KMS-11 (cell line): Measurements from ENCODE around the gene AFF4.

Experiments
- H2AFZ ChIP-seq: fragments of 200-600 bp; sonication (generic); 2 replicates; pipeline ENCODE4 v1.6.1; 2016; ENCODE audit warnings: antibody characterized with exemption, mixed run types, low read depth
- H3K27ac ChIP-seq: fragments of 200-600 bp; sonication (generic); 2 replicates; pipeline ENCODE4 v1.6.1; 2016; ENCODE audit warnings: mild to moderate bottlenecking, mixed run types
- H3K27me3 ChIP-seq: fragments of 200-600 bp; sonication (generic); 2 replicates; pipeline ENCODE4 v1.6.1; 2017; ENCODE audit warnings: mild to moderate bottlenecking, low read depth, mixed run types, moderate library complexity; ENCODE audit not compliant: insufficient read depth
- H3K36me3 ChIP-seq: fragments of 200-600 bp; sonication (generic); 2 replicates; pipeline ENCODE4 v1.6.1; 2017; ENCODE audit warnings: mild to moderate bottlenecking, mixed run types; ENCODE audit not compliant: insufficient read depth
- H3K4me1 ChIP-seq: fragments of 200-600 bp; sonication (generic); 2 replicates; pipeline ENCODE4 v1.6.1; 2016; ENCODE audit warnings: mild to moderate bottlenecking, low read depth, mixed run types; ENCODE audit not compliant: poor library complexity, severe bottlenecking
- H3K4me2 ChIP-seq: fragments of 200-600 bp; sonication (generic); 2 replicates; pipeline ENCODE4 v1.7.0; 2016; ENCODE audit warnings: mild to moderate bottlenecking, mixed run types
- H3K4me3 ChIP-seq: fragments of 200-600 bp; sonication (generic); IDR thresholded peaks from 2 replicates; pipeline ENCODE4 v1.6.1; 2017; ENCODE audit warnings: low read depth, low read length, mixed read lengths; ENCODE audit not compliant: insufficient read depth
- H3K79me2 ChIP-seq: fragments of 200-600 bp; sonication (generic); 2 replicates; pipeline ENCODE4 v1.6.1; 2016; ENCODE audit warnings: low read depth, mixed run types; ENCODE audit not compliant: insufficient read depth
- H3K9ac ChIP-seq: fragments of 200-600 bp; sonication (generic); 2 replicates; pipeline ENCODE4 v1.6.1; 2016; ENCODE audit warnings: mild to moderate bottlenecking, mixed run types
- H4K20me1 ChIP-seq: fragments of 200-600 bp; sonication (generic); 2 replicates; pipeline ENCODE4 v1.6.1; 2016; ENCODE audit warnings: mild to moderate bottlenecking, mixed run types; ENCODE audit not compliant: insufficient read depth
- TF ChIP-seq, protein P1 (sequence below): fragments of 200-600 bp; sonication (generic); conservative IDR thresholded peaks from 2 replicates; pipeline ENCODE4 v1.6.1; 2017; ENCODE audit warnings: low read depth, mild to moderate bottlenecking, antibody characterized with exemption, low read length, moderate library complexity, mixed read lengths

Gene AFF4

GRCh38 chr5:132839426-132840301, 123.8 kb downstream of the AFF4 start:
- Histone ChIP-seq H3K9ac (no peak overlapping the region), H2AFZ (no peak overlapping the region), H3K4me1 (no peaks in the 10 kb centered on the region), H3K79me2 (no peaks in the 10 kb centered on the region), H3K4me2 (no peak overlapping the region), H3K4me3 (no peak overlapping the region), H3K27me3 (no peaks in the 10 kb centered on the region), H3K36me3 (no peaks in the 10 kb centered on the region), H3K27ac (no peak overlapping the region), H4K20me1 (no peaks in the 10 kb centered on the region)
- TF ChIP-seq, protein P1, sequence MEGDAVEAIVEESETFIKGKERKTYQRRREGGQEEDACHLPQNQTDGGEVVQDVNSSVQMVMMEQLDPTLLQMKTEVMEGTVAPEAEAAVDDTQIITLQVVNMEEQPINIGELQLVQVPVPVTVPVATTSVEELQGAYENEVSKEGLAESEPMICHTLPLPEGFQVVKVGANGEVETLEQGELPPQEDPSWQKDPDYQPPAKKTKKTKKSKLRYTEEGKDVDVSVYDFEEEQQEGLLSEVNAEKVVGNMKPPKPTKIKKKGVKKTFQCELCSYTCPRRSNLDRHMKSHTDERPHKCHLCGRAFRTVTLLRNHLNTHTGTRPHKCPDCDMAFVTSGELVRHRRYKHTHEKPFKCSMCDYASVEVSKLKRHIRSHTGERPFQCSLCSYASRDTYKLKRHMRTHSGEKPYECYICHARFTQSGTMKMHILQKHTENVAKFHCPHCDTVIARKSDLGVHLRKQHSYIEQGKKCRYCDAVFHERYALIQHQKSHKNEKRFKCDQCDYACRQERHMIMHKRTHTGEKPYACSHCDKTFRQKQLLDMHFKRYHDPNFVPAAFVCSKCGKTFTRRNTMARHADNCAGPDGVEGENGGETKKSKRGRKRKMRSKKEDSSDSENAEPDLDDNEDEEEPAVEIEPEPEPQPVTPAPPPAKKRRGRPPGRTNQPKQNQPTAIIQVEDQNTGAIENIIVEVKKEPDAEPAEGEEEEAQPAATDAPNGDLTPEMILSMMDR = no peak

- Histone ChIP-seq H3K27ac (no peak overlapping the region), H3K9ac (no peak overlapping the region), H3K4me1 (no peaks in the 10 kb centered on the region), H2AFZ (no peak overlapping the region), H3K4me3 (no peak overlapping the region), H3K27me3 (no peaks in the 10 kb centered on the region), H3K36me3 (no peaks in the 10 kb centered on the region), H4K20me1 (no peaks in the 10 kb centered on the region), H3K79me2 (no peaks in the 10 kb centered on the region), H3K4me2 (no peak overlapping the region)
- TF ChIP-seq, protein P1 = no peak
Observed at GRCh38 chr5:132838516-132839282, 124.7 kb downstream of the AFF4 start.

DNA sequence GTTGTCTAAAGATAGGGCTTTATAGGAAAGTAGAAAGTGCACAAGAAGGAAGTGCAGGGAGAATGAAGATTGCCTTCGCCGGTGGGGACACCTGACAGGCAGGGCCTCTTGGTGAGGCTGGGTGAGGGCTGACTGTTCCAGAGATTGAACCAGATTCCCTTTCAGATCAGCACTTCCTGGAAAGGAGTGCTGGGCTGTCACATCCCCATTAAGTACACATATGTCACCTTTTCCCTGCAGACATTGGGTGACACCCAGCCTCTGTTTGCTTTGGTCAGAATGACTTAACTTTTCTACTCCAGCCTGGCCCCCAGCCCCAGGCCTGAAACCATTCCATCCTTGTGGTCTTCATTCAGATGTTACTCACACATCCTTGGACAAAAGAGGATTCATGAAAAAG, 125.6 kb downstream of the AFF4 start:
- TF ChIP-seq, protein P1 = no peak
- Histone ChIP-seq H3K4me1 (no peaks in the 10 kb centered on the region), H3K4me2 (no peak overlapping the region), H3K36me3 (no peaks in the 10 kb centered on the region), H3K27me3 (no peaks in the 10 kb centered on the region), H3K4me3 (no peak overlapping the region), H3K27ac (no peak overlapping the region), H3K79me2 (no peaks in the 10 kb centered on the region), H4K20me1 (no peaks in the 10 kb centered on the region), H3K9ac (no peak overlapping the region), H2AFZ (no peak overlapping the region)

DNA sequence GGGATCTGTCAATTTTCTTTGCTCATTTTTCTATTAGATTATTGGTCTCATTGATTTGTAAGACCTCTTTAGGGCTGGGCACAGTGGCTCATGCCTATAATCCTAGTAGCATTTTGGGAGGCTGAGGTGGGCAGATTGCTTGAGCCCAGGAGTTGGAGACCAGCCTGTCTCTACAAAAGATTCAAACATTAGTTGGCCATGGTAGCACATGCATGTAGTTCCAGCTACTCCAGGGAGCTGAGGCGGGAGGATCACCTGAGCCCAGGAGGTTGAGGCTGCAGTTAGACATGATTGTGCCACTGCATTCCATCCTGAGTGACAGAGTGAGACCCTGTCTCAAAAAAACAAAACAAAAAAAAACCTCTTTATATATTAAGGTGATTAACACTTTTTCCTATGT, 126.6 kb downstream of the AFF4 start:
- H3K4me3 ChIP-seq = no peak overlapping the region
- no peak overlapping the region for H3K27ac ChIP-seq
- H3K4me1 ChIP-seq = no peaks in the 10 kb centered on the region
- no peak overlapping the region for H3K9ac ChIP-seq
- TF ChIP-seq, protein P1 = no peak
- H2AFZ ChIP-seq = no peak overlapping the region
- H3K4me2 ChIP-seq = no peak overlapping the region
- no peaks in the 10 kb centered on the region for H3K36me3 ChIP-seq
- H4K20me1 ChIP-seq = no peaks in the 10 kb centered on the region
- H3K27me3 ChIP-seq = no peaks in the 10 kb centered on the region
- H3K79me2 ChIP-seq = no peaks in the 10 kb centered on the region
